H9 (cell line): ENCODE results near the gene SAFB. TPM values are rescaled to one million over a fixed set of nuclear protein-coding genes. Genes with fewer than 3 reads are reported as not detected.
A peak's percentile ranks its signal among the peaks of the same experiment; 100 is the strongest.

ENCODE experiments used
- DNase-seq: peaks from one replicate; pipeline ENCODE4 v3.0.0-alpha.2; 2017
- H2AFZ ChIP-seq: one replicate; pipeline ENCODE4 v1.6.1; 2013; ENCODE audit warnings: mild to moderate bottlenecking, low read length, control low read depth, moderate library complexity
- H2AK5ac ChIP-seq: 2 replicates; pipeline ENCODE4 v1.6.1; 2013; ENCODE audit warnings: low read length, control low read depth, mixed read lengths; ENCODE audit not compliant: insufficient read length
- H2BK120ac ChIP-seq: one replicate; pipeline ENCODE4 v1.6.1; 2013; ENCODE audit warnings: low read depth, mild to moderate bottlenecking, low read length, control low read depth, inconsistent platforms; ENCODE audit not compliant: poor library complexity, severe bottlenecking
- H2BK12ac ChIP-seq: 2 replicates; pipeline ENCODE4 v1.6.1; 2013; ENCODE audit warnings: low read length, control low read depth, mixed read lengths, low read depth; ENCODE audit not compliant: insufficient read length
- H2BK15ac ChIP-seq: 2 replicates; pipeline ENCODE4 v1.6.1; 2013; ENCODE audit warnings: low read depth, low read length, control low read depth
- H2BK20ac ChIP-seq: one replicate; pipeline ENCODE4 v1.6.1; 2013; ENCODE audit warnings: low read depth, mild to moderate bottlenecking, low read length, control low read depth, inconsistent platforms; ENCODE audit not compliant: poor library complexity, severe bottlenecking
- H2BK5ac ChIP-seq: 2 replicates; pipeline ENCODE4 v1.6.1; 2013; ENCODE audit warnings: low read length, control low read depth, mixed read lengths; ENCODE audit not compliant: insufficient read length
- H3K14ac ChIP-seq: 2 replicates; pipeline ENCODE4 v1.6.1; 2013; ENCODE audit warnings: low read length, control low read depth; ENCODE audit not compliant: insufficient read depth
- H3K18ac ChIP-seq: 2 replicates; pipeline ENCODE4 v1.6.1; 2013; ENCODE audit warnings: low read depth, mild to moderate bottlenecking, mixed read lengths, low read length, control low read depth; ENCODE audit not compliant: insufficient read length
- H3K23ac ChIP-seq: 2 replicates; pipeline ENCODE4 v1.6.1; 2013; ENCODE audit warnings: low read length, control low read depth, mixed read lengths, low read depth; ENCODE audit not compliant: insufficient read length
- H3K23me2 ChIP-seq: 2 replicates; pipeline ENCODE4 v1.6.1; 2013; ENCODE audit warnings: low read depth, mild to moderate bottlenecking, mixed read lengths, low read length, control low read depth; ENCODE audit not compliant: insufficient read length, poor library complexity, severe bottlenecking
- H3K27ac ChIP-seq: 2 replicates; pipeline ENCODE4 v1.5.1; 2013; ENCODE audit warnings: low read length, control low read depth, mixed read lengths, low read depth; ENCODE audit not compliant: insufficient read length
- H3K27me3 ChIP-seq: 2 replicates; pipeline ENCODE4 v1.6.1; 2013; ENCODE audit warnings: low read length, control low read depth, inconsistent platforms; ENCODE audit not compliant: insufficient read depth
- H3K4ac ChIP-seq: 2 replicates; pipeline ENCODE4 v1.6.1; 2013; ENCODE audit warnings: low read depth, mild to moderate bottlenecking, control low read depth, inconsistent platforms, low read length, moderate library complexity
- H3K4me1 ChIP-seq: 2 replicates; pipeline ENCODE4 v1.6.1; 2013; ENCODE audit warnings: low read length, control low read depth, inconsistent platforms; ENCODE audit not compliant: insufficient read depth
- H3K4me2 ChIP-seq: 2 replicates; pipeline ENCODE4 v1.6.1; 2013; ENCODE audit warnings: low read length, control low read depth, mixed read lengths; ENCODE audit not compliant: insufficient read length, insufficient read depth
- H3K56ac ChIP-seq: 2 replicates; pipeline ENCODE4 v1.6.1; 2013; ENCODE audit warnings: low read depth, mild to moderate bottlenecking, mixed read lengths, low read length, control low read depth; ENCODE audit not compliant: insufficient read length
- H3K79me1 ChIP-seq: 2 replicates; pipeline ENCODE4 v1.6.1; 2013; ENCODE audit warnings: low read depth, mild to moderate bottlenecking, moderate library complexity, low read length, control low read depth, inconsistent platforms; ENCODE audit not compliant: insufficient read depth, poor library complexity, severe bottlenecking
- H3K79me2 ChIP-seq: 2 replicates; pipeline ENCODE4 v1.6.1; 2013; ENCODE audit warnings: low read length, control low read depth, inconsistent platforms; ENCODE audit not compliant: insufficient read depth
- H3K9ac ChIP-seq: 2 replicates; pipeline ENCODE4 v1.6.1; 2013; ENCODE audit warnings: low read length, control low read depth, mixed read lengths; ENCODE audit not compliant: insufficient read length; ENCODE audit errors: extremely low read depth
- H3K9me3 ChIP-seq: one replicate; pipeline ENCODE4 v1.6.1; 2013; ENCODE audit warnings: low read depth, low read length, inconsistent platforms; ENCODE audit not compliant: control insufficient read depth
- H3T11ph ChIP-seq: one replicate; pipeline ENCODE4 v1.6.1; 2013; ENCODE audit warnings: mild to moderate bottlenecking, low read length, control low read depth, inconsistent platforms
- H4K20me1 ChIP-seq: one replicate; pipeline ENCODE4 v1.6.1; 2013; ENCODE audit not compliant: control insufficient read depth, insufficient read length, insufficient read depth
- H4K5ac ChIP-seq: 2 replicates; pipeline ENCODE4 v1.6.1; 2013; ENCODE audit warnings: low read depth, mild to moderate bottlenecking, mixed read lengths, low read length, control low read depth; ENCODE audit not compliant: insufficient read length
- H4K8ac ChIP-seq: replicated peaks from 2 replicates; pipeline ENCODE4 v1.6.1; 2013; ENCODE audit warnings: low read length, control low read depth, mixed read lengths, low read depth; ENCODE audit not compliant: insufficient read length
- H4K91ac ChIP-seq: 2 replicates; pipeline ENCODE4 v1.6.1; 2013; ENCODE audit warnings: low read depth, mild to moderate bottlenecking, moderate library complexity, mixed read lengths, low read length, control low read depth; ENCODE audit not compliant: insufficient read length
- H3K27ac Mint-ChIP-seq, 3 experiments: 2 replicates in 2 of 3; 3 replicates in 1 of 3; pipeline ENCODE4 v1.8.0; 2020 to 2021; ENCODE audit warnings: mixed read lengths in 3 of 3, mild to moderate bottlenecking in 1 of 3, moderate library complexity in 1 of 3
- H3K27me3 Mint-ChIP-seq: 2 replicates; pipeline ENCODE4 v1.8.0; 2021; ENCODE audit warnings: low read depth, mild to moderate bottlenecking, moderate library complexity, mixed read lengths
- H3K36me3 Mint-ChIP-seq, 3 experiments: 2 replicates in 2 of 3; 3 replicates in 1 of 3; pipeline ENCODE4 v1.8.0; 2020 to 2021; ENCODE audit warnings: low read depth in 3 of 3, mixed read lengths in 3 of 3; ENCODE audit not compliant: insufficient read depth in 1 of 3
- H3K4me1 Mint-ChIP-seq, 2 experiments: 2 replicates each; pipeline ENCODE4 v1.8.0; 2020; ENCODE audit warnings: mixed read lengths in 2 of 2
- H3K4me3 Mint-ChIP-seq, 2 experiments: 2 replicates in 1 of 2; 3 replicates in 1 of 2; pipeline ENCODE4 v1.8.0; 2020 to 2021; ENCODE audit warnings: mild to moderate bottlenecking in 2 of 2, mixed read lengths in 2 of 2, moderate library complexity in 1 of 2
- H3K9me3 Mint-ChIP-seq, 2 experiments: 2 replicates in 1 of 2; 3 replicates in 1 of 2; pipeline ENCODE4 v1.8.0; 2020; ENCODE audit warnings: mild to moderate bottlenecking in 2 of 2, mixed read lengths in 2 of 2, moderate library complexity in 1 of 2
- WGBS: extraction: QIAGEN DNeasy Blood & Tissue Kit; methylation state at CpG from one replicate; pipeline ENCODE4 v1.1.7; 2013; ENCODE audit warnings: missing lambda C conversion rate, low lambda C conversion rate, mixed read lengths; ENCODE audit not compliant: insufficient read length; ENCODE audit errors: extremely low coverage; 5-methylcytosine and 5-hydroxymethylcytosine counted together
- total RNA-seq: library from RNA; stranded (reverse); gene quantifications from 2 replicates; pipeline ENCODE4 v1.2.1, GENCODE V29; 2021
- TF ChIP-seq, protein P1 (sequence below): fragments of 200-600 bp; sonication (generic); conservative IDR thresholded peaks from 3 replicates; pipeline ENCODE4 v1.8.0; 2021; ENCODE audit warnings: antibody characterized with exemption, mild to moderate bottlenecking

SAFB gene
- total RNA-seq, 1 experiment from 2014 or later = 110 TPM

GRCh38 chr19:5692723-5693194 is 69.9 kb downstream of the SAFB start:
- H3K27ac ChIP-seq = no peak overlapping the region
- no peak overlapping the region for H4K5ac ChIP-seq
- no peak overlapping the region for H2AK5ac ChIP-seq
- H3K23me2 ChIP-seq = peaks cover 5% of the 10 kb centered on the region
- no peak overlapping the region for H2BK12ac ChIP-seq
- Mint-ChIP-seq H3K4me3 (peak overlapping the region; percentile 98 to 100; a peak in 4 of 5 replicates), H3K27ac (peak overlapping the region in 2 of 3 experiments; percentile 53 to 90; a peak in 3 of 7 replicates), H3K9me3 (peaks cover 5 to 6% of the 10 kb centered on the region in 2 experiments; a peak in 2 of 5 replicates), H3K36me3 (peaks cover 35 to 65% (median 49%) of the 10 kb centered on the region in 3 experiments), H3K27me3 (peaks cover 12% of the 10 kb centered on the region), H3K4me1 (peaks cover 4 to 12% of the 10 kb centered on the region in 2 experiments)
- no peak overlapping the region for H3K4ac ChIP-seq
- no peaks in the 10 kb centered on the region for H4K20me1 ChIP-seq
- no peak overlapping the region for H3K23ac ChIP-seq
- peaks cover 14% of the 10 kb centered on the region; the same call in 1 of the 2 replicates for H3K79me2 ChIP-seq
- no peak overlapping the region for H3K9ac ChIP-seq
- H3K4me2 ChIP-seq = no peak overlapping the region
- no CpG with 5 or more reads among the region's 7 CpGs for WGBS
- no peak overlapping the region for H3K14ac ChIP-seq
- TF ChIP-seq, protein P1, sequence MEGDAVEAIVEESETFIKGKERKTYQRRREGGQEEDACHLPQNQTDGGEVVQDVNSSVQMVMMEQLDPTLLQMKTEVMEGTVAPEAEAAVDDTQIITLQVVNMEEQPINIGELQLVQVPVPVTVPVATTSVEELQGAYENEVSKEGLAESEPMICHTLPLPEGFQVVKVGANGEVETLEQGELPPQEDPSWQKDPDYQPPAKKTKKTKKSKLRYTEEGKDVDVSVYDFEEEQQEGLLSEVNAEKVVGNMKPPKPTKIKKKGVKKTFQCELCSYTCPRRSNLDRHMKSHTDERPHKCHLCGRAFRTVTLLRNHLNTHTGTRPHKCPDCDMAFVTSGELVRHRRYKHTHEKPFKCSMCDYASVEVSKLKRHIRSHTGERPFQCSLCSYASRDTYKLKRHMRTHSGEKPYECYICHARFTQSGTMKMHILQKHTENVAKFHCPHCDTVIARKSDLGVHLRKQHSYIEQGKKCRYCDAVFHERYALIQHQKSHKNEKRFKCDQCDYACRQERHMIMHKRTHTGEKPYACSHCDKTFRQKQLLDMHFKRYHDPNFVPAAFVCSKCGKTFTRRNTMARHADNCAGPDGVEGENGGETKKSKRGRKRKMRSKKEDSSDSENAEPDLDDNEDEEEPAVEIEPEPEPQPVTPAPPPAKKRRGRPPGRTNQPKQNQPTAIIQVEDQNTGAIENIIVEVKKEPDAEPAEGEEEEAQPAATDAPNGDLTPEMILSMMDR = no peak
- H3K4me1 ChIP-seq = no peaks in the 10 kb centered on the region
- DNase-seq = peak; percentile 30
- no peaks in the 10 kb centered on the region for H3K79me1 ChIP-seq
- no peak overlapping the region for H4K8ac ChIP-seq
- H3K56ac ChIP-seq = no peak overlapping the region
- H3T11ph ChIP-seq = no peak overlapping the region
- H2BK15ac ChIP-seq = no peak overlapping the region
- no peak overlapping the region for H2AFZ ChIP-seq
- H2BK120ac ChIP-seq = no peak overlapping the region
- H3K18ac ChIP-seq = no peak overlapping the region
- no peaks in the 10 kb centered on the region for H3K9me3 ChIP-seq
- H2BK5ac ChIP-seq = no peak overlapping the region
- no peaks in the 10 kb centered on the region for H3K27me3 ChIP-seq
- H4K91ac ChIP-seq = no peak overlapping the region
- no peak overlapping the region for H2BK20ac ChIP-seq
